ENCODE measurements around the gene NIPAL3.
"Not testable (repeated sequence)": the region's sequence is repeated elsewhere in the genome, so short reads cannot be mapped to it uniquely, and the experiment has no call there.

NIPAL3 gene

GRCh38 chr1:24425922-24426321 lies 10.3 kb downstream of the NIPAL3 start:
- no peak for DNase-seq

- DNase-seq: no peak
Observed at GRCh38 chr1:24426744-24427544, 11.3 kb downstream of the NIPAL3 start.

GRCh38 chr1:24427545-24427862 lies 11.9 kb downstream of the NIPAL3 start:
- no peak for DNase-seq

- no peak for DNase-seq
Observed at GRCh38 chr1:24435782-24436365, 20.3 kb downstream of the NIPAL3 start.

- no peak for DNase-seq
Observed at GRCh38 chr1:24437631-24438396, 22.2 kb downstream of the NIPAL3 start.

GRCh38 chr1:24438423-24438901 lies 22.9 kb downstream of the NIPAL3 start:
- no peak for DNase-seq

- DNase-seq: no peak
Observed at GRCh38 chr1:24440436-24440835, 24.8 kb downstream of the NIPAL3 start.

- DNase-seq: no peak
Observed at GRCh38 chr1:24441480-24441879, 25.9 kb downstream of the NIPAL3 start.

- no peak for DNase-seq
Observed at GRCh38 chr1:24441996-24442668, 26.5 kb downstream of the NIPAL3 start.

GRCh38 chr1:24442764-24443163 lies 27.2 kb downstream of the NIPAL3 start:
- no peak for DNase-seq

GRCh38 chr1:24443241-24443656 lies 27.6 kb downstream of the NIPAL3 start:
- no peak for DNase-seq

- DNase-seq: not testable (repeated sequence)
Observed at GRCh38 chr1:24446446-24446845, 30.8 kb downstream of the NIPAL3 start.

- DNase-seq: no peak
Observed at GRCh38 chr1:24450316-24450715, 34.7 kb downstream of the NIPAL3 start.

- no peak for DNase-seq
Observed at GRCh38 chr1:24450857-24451397, 35.3 kb downstream of the NIPAL3 start.

GRCh38 chr1:24451746-24452145 lies 36.1 kb downstream of the NIPAL3 start:
- no peak for DNase-seq

GRCh38 chr1:24452922-24453485 lies 37.4 kb downstream of the NIPAL3 start:
- DNase-seq: no peak

- DNase-seq: no peak
Observed at GRCh38 chr1:24454673-24455072, 39.1 kb downstream of the NIPAL3 start.

GRCh38 chr1:24455272-24455671 lies 39.7 kb downstream of the NIPAL3 start:
- DNase-seq: no peak

GRCh38 chr1:24457866-24458265 lies 42.3 kb downstream of the NIPAL3 start:
- DNase-seq: no peak

- no peak for DNase-seq
Observed at GRCh38 chr1:24459551-24460266, 44.1 kb downstream of the NIPAL3 start.

GRCh38 chr1:24462128-24462527 lies 46.5 kb downstream of the NIPAL3 start:
- not testable (repeated sequence) for DNase-seq
